Stimulated activated naive B cell treated with anti-CD40 and anti-IgM and Interleukin-4, amounts not matched to agents 10 μg/mL and 1 μg/mL and 100 μg/mL, for 72 hours (primary cell): ENCODE results near the gene SELENON.

Experiments used
- ATAC-seq, 2 donors: fragments of 150-1000 bp; cut with Tn5 transposase; replicated peaks; 2 replicates each; pipeline ENCODE4 v1.10.0; 2021; ENCODE audit warnings: moderate library complexity in 1 of 2
- DNase-seq: peaks from one replicate; pipeline ENCODE4 v3.0.0; 2021
- H3K27ac Mint-ChIP-seq: one replicate; pipeline ENCODE4 v1.8.0; 2022; ENCODE audit warnings: mild to moderate bottlenecking, mixed read lengths
- H3K27me3 Mint-ChIP-seq, 2 donors: one replicate each; pipeline ENCODE4 v1.8.0; 2022; ENCODE audit warnings: mixed read lengths in 2 of 2
- H3K36me3 Mint-ChIP-seq, 2 donors: one replicate each; pipeline ENCODE4 v1.8.0; 2022; ENCODE audit warnings: mixed read lengths in 2 of 2, mild to moderate bottlenecking in 1 of 2
- H3K4me1 Mint-ChIP-seq, 2 donors: one replicate each; pipeline ENCODE4 v1.8.0; 2022; ENCODE audit warnings: mixed read lengths in 2 of 2, mild to moderate bottlenecking in 1 of 2
- H3K4me3 Mint-ChIP-seq, 2 donors: one replicate each; pipeline ENCODE4 v1.8.0; 2022; ENCODE audit warnings: mild to moderate bottlenecking in 2 of 2, mixed read lengths in 2 of 2, moderate library complexity in 1 of 2
- H3K9me3 Mint-ChIP-seq, 2 donors: one replicate each; pipeline ENCODE4 v1.8.0; 2022; ENCODE audit warnings: mixed read lengths in 2 of 2, mild to moderate bottlenecking in 1 of 2

Gene SELENON

GRCh38 chr1:25799935-25800702 is at the start of gene SELENON:
Gene SELENON (plus strand): TSS chr1:25800193. CDS start chr1:25800231, 38 bp downstream.
- Mint-ChIP-seq H3K27ac (peak within 1 kb of the TSS; percentile 56), H3K27me3 (peaks cover 0 to 4% of the 10 kb centered on the region in 2 donors), H3K4me3 (peak within 1 kb of the TSS; percentile 78 to 81), H3K9me3 (no peaks in the 10 kb centered on the region), H3K4me1 (peaks cover 36 to 48% of the 10 kb centered on the region in 2 donors), H3K36me3 (peaks cover 1 to 4% of the 10 kb centered on the region in 2 donors)
- DNase-seq = no peak
- peak; percentile 48 to 53 for ATAC-seq

GRCh38 chr1:25750923-25751605 is 48.9 kb upstream of the SELENON start:
- no peak overlapping the region for H3K4me3 Mint-ChIP-seq
- no peak overlapping the region for H3K27ac Mint-ChIP-seq
- ATAC-seq (no peak), DNase-seq (no peak)
- peaks cover 0 to 1% of the 10 kb centered on the region in 2 donors for H3K36me3 Mint-ChIP-seq
- no peaks in the 10 kb centered on the region for H3K9me3 Mint-ChIP-seq
- peaks cover 6 to 12% of the 10 kb centered on the region in 2 donors for H3K4me1 Mint-ChIP-seq
- peaks cover 7% of the 10 kb centered on the region in 2 donors for H3K27me3 Mint-ChIP-seq

- peaks cover 16 to 20% of the 10 kb centered on the region in 2 donors for H3K27me3 Mint-ChIP-seq
- H3K4me1 Mint-ChIP-seq = peaks cover 9 to 17% of the 10 kb centered on the region in 2 donors
- H3K4me3 Mint-ChIP-seq = no peak overlapping the region
- H3K36me3 Mint-ChIP-seq = peaks cover 0 to 1% of the 10 kb centered on the region in 2 donors
- no peak for DNase-seq
- ATAC-seq = peak; percentile 71 to 80
- H3K9me3 Mint-ChIP-seq = no peaks in the 10 kb centered on the region
- no peak overlapping the region for H3K27ac Mint-ChIP-seq
These were observed 45.4 kb upstream of the SELENON start for GRCh38 chr1:25754470-25755181.

GRCh38 chr1:25755475-25756125 is 44.4 kb upstream of the SELENON start:
- Mint-ChIP-seq H3K9me3 (no peaks in the 10 kb centered on the region), H3K4me1 (peaks cover 9 to 17% of the 10 kb centered on the region in 2 donors), H3K27me3 (peaks cover 16 to 20% of the 10 kb centered on the region in 2 donors), H3K27ac (no peak overlapping the region), H3K4me3 (no peak overlapping the region), H3K36me3 (peaks cover 0 to 1% of the 10 kb centered on the region in 2 donors)
- ATAC-seq (no peak), DNase-seq (no peak)

- peaks cover 9 to 17% of the 10 kb centered on the region in 2 donors for H3K4me1 Mint-ChIP-seq
- no peak overlapping the region for H3K4me3 Mint-ChIP-seq
- H3K9me3 Mint-ChIP-seq = no peaks in the 10 kb centered on the region
- H3K27ac Mint-ChIP-seq = no peak overlapping the region
- no peak for DNase-seq
- H3K27me3 Mint-ChIP-seq = peaks cover 15 to 16% of the 10 kb centered on the region in 2 donors
- peaks cover 0 to under 1% of the 10 kb centered on the region in 2 donors for H3K36me3 Mint-ChIP-seq
- ATAC-seq = no peak
These were observed 43.8 kb upstream of the SELENON start for GRCh38 chr1:25756215-25756614.

- Mint-ChIP-seq H3K9me3 (no peaks in the 10 kb centered on the region), H3K4me1 (peaks cover 9 to 17% of the 10 kb centered on the region in 2 donors), H3K27me3 (peaks cover 12 to 16% of the 10 kb centered on the region in 2 donors), H3K27ac (no peak overlapping the region), H3K36me3 (no peaks in the 10 kb centered on the region), H3K4me3 (no peak overlapping the region)
- DNase-seq = no peak
- ATAC-seq = no peak
These were observed 42.7 kb upstream of the SELENON start for GRCh38 chr1:25757151-25757845.

GRCh38 chr1:25757846-25758185 is 42.2 kb upstream of the SELENON start:
- Mint-ChIP-seq H3K36me3 (no peaks in the 10 kb centered on the region), H3K27ac (no peak overlapping the region), H3K4me1 (peaks cover 9 to 17% of the 10 kb centered on the region in 2 donors), H3K4me3 (no peak overlapping the region), H3K27me3 (peaks cover 12 to 16% of the 10 kb centered on the region in 2 donors), H3K9me3 (no peaks in the 10 kb centered on the region)
- ATAC-seq (no peak), DNase-seq (no peak)

- DNase-seq = no peak
- Mint-ChIP-seq H3K36me3 (no peaks in the 10 kb centered on the region), H3K4me1 (peaks cover 9 to 17% of the 10 kb centered on the region in 2 donors), H3K4me3 (no peak overlapping the region), H3K27ac (no peak overlapping the region), H3K27me3 (peaks cover 12 to 16% of the 10 kb centered on the region in 2 donors), H3K9me3 (no peaks in the 10 kb centered on the region)
- no peak for ATAC-seq
These were observed 41.4 kb upstream of the SELENON start for GRCh38 chr1:25758466-25759070.

- no peaks in the 10 kb centered on the region for H3K36me3 Mint-ChIP-seq
These were observed 39.8 kb upstream of the SELENON start for GRCh38 chr1:25760122-25760719.

GRCh38 chr1:25760871-25761270 is 39.1 kb upstream of the SELENON start:
- Mint-ChIP-seq H3K36me3 (no peaks in the 10 kb centered on the region), H3K4me1 (peaks cover 9 to 15% of the 10 kb centered on the region in 2 donors), H3K4me3 (no peak overlapping the region), H3K27me3 (peaks cover 10 to 12% of the 10 kb centered on the region in 2 donors), H3K27ac (no peak overlapping the region), H3K9me3 (no peaks in the 10 kb centered on the region)
- ATAC-seq = no peak
- no peak for DNase-seq

More at GRCh38 chr1:25760122-25760719, 39.8 kb upstream of the SELENON start:
- Mint-ChIP-seq H3K4me1 (peaks cover 3 to 9% of the 10 kb centered on the region in 2 donors), H3K9me3 (no peaks in the 10 kb centered on the region), H3K27me3 (peaks cover 10 to 12% of the 10 kb centered on the region in 2 donors), H3K27ac (no peak overlapping the region), H3K4me3 (no peak overlapping the region)
- DNase-seq (no peak), ATAC-seq (no peak)

- DNase-seq (no peak), ATAC-seq (no peak)
- Mint-ChIP-seq H3K36me3 (no peaks in the 10 kb centered on the region), H3K4me3 (no peak overlapping the region), H3K27me3 (peaks cover 13 to 14% of the 10 kb centered on the region in 2 donors), H3K4me1 (peaks cover 12 to 14% of the 10 kb centered on the region in 2 donors), H3K9me3 (no peaks in the 10 kb centered on the region), H3K27ac (no peak overlapping the region)
These were observed 36.5 kb upstream of the SELENON start for GRCh38 chr1:25763493-25763892.

- DNase-seq (no peak), ATAC-seq (peak; percentile 58 to 61)
- no peaks in the 10 kb centered on the region for H3K9me3 Mint-ChIP-seq
- H3K27me3 Mint-ChIP-seq = peaks cover 29 to 32% of the 10 kb centered on the region in 2 donors
- H3K27ac Mint-ChIP-seq = peak overlapping the region; percentile 34
- H3K4me1 Mint-ChIP-seq = peaks cover 18 to 30% of the 10 kb centered on the region in 2 donors
- no peak overlapping the region for H3K4me3 Mint-ChIP-seq
- no peaks in the 10 kb centered on the region for H3K36me3 Mint-ChIP-seq
These were observed 34.7 kb upstream of the SELENON start for GRCh38 chr1:25765136-25765922.
